A549 (cell line): ENCODE results near the gene BANF2. TPM values are rescaled to one million over a fixed set of nuclear protein-coding genes. Genes with fewer than 3 reads are reported as not detected.

Experiments
- ATAC-seq, 2 experiments: fragments of 200-7000 bp in 1 of 2; fragments of >200 bp in 1 of 2; cut with Nextera tagmentation in 1 of 2; cut with Tn5 transposase in 1 of 2; 3 replicates each; pipeline versions ENCODE4 v1.8.0 to v1.9.1; 2018 to 2020; ENCODE audit warnings: mild to moderate bottlenecking in 1 of 2, moderate library complexity in 1 of 2
- CTCF ChIA-PET: fragments of 300-600 bp; sonication (Branson Sonifier 250); formaldehyde crosslinking; extraction: SDS; loops from one replicate; lab custom pipeline; 2021; ENCODE audit warnings: antibody characterized with exemption, inconsistent platforms; lab: Yijun Ruan, JAX
- POLR2A ChIA-PET: fragments of 350-600 bp; formaldehyde crosslinking; extraction: SDS; loops from one replicate; lab custom pipeline; 2021; ENCODE audit warnings: antibody characterized with exemption, inconsistent platforms; lab: Yijun Ruan, JAX
- DNase-seq, 2 experiments: peaks; one replicate each; pipeline versions ENCODE4 v3.0.0 to v3.0.0-alpha.2; 2011 to 2016; ENCODE audit warnings: low read depth in 1 of 2, low spot score in 1 of 2
- FAIRE-seq: peaks from 2 replicates; lab custom pipeline; 2011; peaks lifted over from hg19 to GRCh38; lab: Jason Lieb, UNC
- H3K27ac ChIP-seq, 2 experiments: fragments of >200 bp; sonication (Bioruptor Twin); formaldehyde crosslinking; 3 replicates each; pipeline ENCODE4 v1.5.1; 2016 to 2017
- H3K4me1 ChIP-seq: fragments of >200 bp; sonication (Bioruptor Twin); formaldehyde crosslinking; 3 replicates; pipeline ENCODE4 v1.6.1; 2016
- H3K4me2 ChIP-seq: fragments of >200 bp; sonication (Bioruptor Twin); formaldehyde crosslinking; 3 replicates; pipeline ENCODE4 v1.6.1; 2016
- H3K4me3 ChIP-seq: fragments of >200 bp; sonication (Bioruptor Twin); formaldehyde crosslinking; 3 replicates; pipeline ENCODE4 v1.5.1; 2016
- H3K9me3 ChIP-seq: fragments of >200 bp; sonication (Bioruptor Twin); formaldehyde crosslinking; 3 replicates; pipeline ENCODE4 v1.6.1; 2016
- BHLHE40 ChIP-seq: IDR thresholded peaks from 2 replicates; pipeline ENCODE4 v1.6.1; 2012; ENCODE audit warnings: low read depth, low read length, inconsistent platforms
- CBX8 ChIP-seq: fragments of 200-600 bp; sonication (generic); IDR thresholded peaks from 2 replicates; pipeline ENCODE4 v1.6.1; 2016
- CEBPB ChIP-seq, 2 experiments: fragments of >200 bp in 1 of 2; sonication (Bioruptor Twin) in 1 of 2; formaldehyde crosslinking in 1 of 2; IDR thresholded peaks; 2 replicates each; pipeline ENCODE4 v1.6.1; 2012 to 2016
- CHD4 ChIP-seq: fragments of 200-600 bp; sonication (generic); IDR thresholded peaks from 2 replicates; pipeline ENCODE4 v1.6.1; 2016; ENCODE audit warnings: antibody characterized with exemption, mild to moderate bottlenecking, borderline replicate concordance
- E2F6 ChIP-seq: IDR thresholded peaks from 2 replicates; pipeline ENCODE4 v1.6.1; 2012; ENCODE audit warnings: low read depth, borderline replicate concordance
- EP300 ChIP-seq, 2 experiments: fragments of >200 bp; sonication (Bioruptor Twin); formaldehyde crosslinking; IDR thresholded peaks; 2 replicates in 1 of 2; 3 replicates in 1 of 2; pipeline ENCODE4 v1.6.1; 2016 to 2017
- FOXS1 ChIP-seq: fragments of 250-450 bp; sonication (Bioruptor Pico); IDR thresholded peaks from 2 replicates; pipeline ENCODE4 v1.5.0; 2020; ENCODE audit warnings: mild to moderate bottlenecking, moderate library complexity
- GATA3 ChIP-seq: IDR thresholded peaks from 2 replicates; pipeline ENCODE4 v1.6.1; 2012; ENCODE audit warnings: borderline replicate concordance
- HDAC2 ChIP-seq: fragments of 200-600 bp; sonication (generic); IDR thresholded peaks from 2 replicates; pipeline ENCODE4 v1.6.1; 2016
- NFE2L2 ChIP-seq: fragments of 150-350 bp; conservative IDR thresholded peaks from 2 replicates; pipeline ENCODE4 v1.6.1; 2014; ENCODE audit warnings: low read length
- PHF8 ChIP-seq: fragments of 200-600 bp; sonication (generic); IDR thresholded peaks from 2 replicates; pipeline ENCODE4 v1.6.1; 2016; ENCODE audit warnings: low read depth, mild to moderate bottlenecking, antibody characterized with exemption, moderate library complexity, borderline replicate concordance
- POLR2A ChIP-seq: IDR thresholded peaks from 2 replicates; pipeline ENCODE4 v1.6.1; 2012; ENCODE audit warnings: mild to moderate bottlenecking, low read length
- RCOR1 ChIP-seq: fragments of 150-350 bp; IDR thresholded peaks from 2 replicates; pipeline ENCODE4 v1.6.1; 2014; ENCODE audit warnings: antibody characterized with exemption, low read length, low read depth
- SMC3 ChIP-seq: fragments of >200 bp; sonication (Bioruptor Twin); formaldehyde crosslinking; IDR thresholded peaks from 3 replicates; pipeline ENCODE4 v1.6.1; 2018; ENCODE audit warnings: inconsistent platforms
- SREBF2 ChIP-seq: fragments of 450-650 bp; IDR thresholded peaks from 2 replicates; pipeline ENCODE4 v1.6.1; 2014; ENCODE audit warnings: mild to moderate bottlenecking, moderate library complexity
- TFCP2L1 ChIP-seq: fragments of 250-450 bp; sonication (Bioruptor Pico); IDR thresholded peaks from 2 replicates; pipeline ENCODE4 v1.5.0; 2021; ENCODE audit warnings: mild to moderate bottlenecking
- USF2 ChIP-seq: fragments of 450-650 bp; IDR thresholded peaks from 2 replicates; pipeline ENCODE4 v1.6.1; 2014; ENCODE audit warnings: antibody characterized with exemption
- ZC3H11A ChIP-seq: fragments of 450-650 bp; IDR thresholded peaks from 2 replicates; pipeline ENCODE4 v1.6.1; 2014; ENCODE audit warnings: antibody characterized with exemption, mild to moderate bottlenecking
- ZNF302 ChIP-seq: fragments of 250-450 bp; sonication (Bioruptor Pico); IDR thresholded peaks from 2 replicates; pipeline ENCODE4 v1.9.0; 2021; ENCODE audit warnings: inconsistent platforms, mild to moderate bottlenecking, moderate library complexity
- ZSCAN20 ChIP-seq: fragments of 250-450 bp; sonication (Bioruptor Pico); IDR thresholded peaks from 2 replicates; pipeline ENCODE4 v1.8.0; 2022; ENCODE audit warnings: mild to moderate bottlenecking, moderate library complexity
- WGBS: methylation state at CpG from one replicate; pipeline ENCODE4 v1.1.6; 2017; ENCODE audit errors: missing lambda C conversion rate; 5-methylcytosine and 5-hydroxymethylcytosine counted together
- polyA plus RNA-seq, 4 experiments: library from polyadenylated mRNA; depleted of rRNA in 3 of 4; stranded (reverse); fragments of >200 nt; fragmentation: RNase III in 1 of 4; extraction: RNeasy Plus Mini Kit Qiagen cat#74134 plus additional on column Dnase treatment in 1 of 4; gene quantifications; 2 replicates in 3 of 4; 3 replicates in 1 of 4; pipeline ENCODE4 v1.2.3, GENCODE V29; 2011 to 2017
- TF ChIP-seq, protein P1 (sequence below): fragments of 250-450 bp; sonication (Bioruptor Pico); IDR thresholded peaks from 2 replicates; pipeline ENCODE4 v1.5.0; 2021; ENCODE audit warnings: mild to moderate bottlenecking, moderate library complexity, borderline replicate concordance
- TF ChIP-seq, protein P2 (sequence below): IDR thresholded peaks from 2 replicates; pipeline ENCODE4 v1.6.1; 2012
- TF ChIP-seq, protein P3 (sequence below): IDR thresholded peaks from 2 replicates; pipeline ENCODE4 v1.6.1; 2012
- TF ChIP-seq, protein P4 (sequence below): fragments of 250-450 bp; sonication (Bioruptor Pico); IDR thresholded peaks from 2 replicates; pipeline ENCODE4 v1.5.0; 2020; ENCODE audit warnings: low read depth, mild to moderate bottlenecking, moderate library complexity

Gene BANF2
- polyA plus RNA-seq, 2 of the 4 experiments (the other 2 are of a cell fraction) = not detected

GRCh38 chr20:17748279-17748678 is 48.5 kb downstream of the BANF2 start:
- CTCF ChIA-PET = interaction anchor here (1.1 kb wide), 1 partner anchor 13 kb away, joined by 3 read pairs; no protein-coding TSS in a partner anchor
- POLR2A ChIA-PET = interaction anchor here (0.6 kb wide), 1 partner anchor 40 kb away, joined by 3 read pairs; no protein-coding TSS in a partner anchor
- H3K9me3 ChIP-seq = no peaks in the 10 kb centered on the region
- no peak overlapping the region for H3K4me2 ChIP-seq
- no peak overlapping the region for H3K4me3 ChIP-seq
- TF ChIP-seq NFE2L2 (no peak), POLR2A (no peak), ZC3H11A (no peak), CHD4 (no peak), USF2 (no peak), E2F6 (no peak), RCOR1 (no peak), CEBPB (IDR thresholded peaks at IDR 0.05) (no peak), BHLHE40 (no peak), CBX8 (no peak), ZSCAN20 (CRISPR knock-in tag) (no peak), SMC3 (no peak), TFCP2L1 (CRISPR knock-in tag) (no peak), EP300 (IDR thresholded peaks at IDR 0.05) (no peak)
- TF ChIP-seq, protein P1, sequence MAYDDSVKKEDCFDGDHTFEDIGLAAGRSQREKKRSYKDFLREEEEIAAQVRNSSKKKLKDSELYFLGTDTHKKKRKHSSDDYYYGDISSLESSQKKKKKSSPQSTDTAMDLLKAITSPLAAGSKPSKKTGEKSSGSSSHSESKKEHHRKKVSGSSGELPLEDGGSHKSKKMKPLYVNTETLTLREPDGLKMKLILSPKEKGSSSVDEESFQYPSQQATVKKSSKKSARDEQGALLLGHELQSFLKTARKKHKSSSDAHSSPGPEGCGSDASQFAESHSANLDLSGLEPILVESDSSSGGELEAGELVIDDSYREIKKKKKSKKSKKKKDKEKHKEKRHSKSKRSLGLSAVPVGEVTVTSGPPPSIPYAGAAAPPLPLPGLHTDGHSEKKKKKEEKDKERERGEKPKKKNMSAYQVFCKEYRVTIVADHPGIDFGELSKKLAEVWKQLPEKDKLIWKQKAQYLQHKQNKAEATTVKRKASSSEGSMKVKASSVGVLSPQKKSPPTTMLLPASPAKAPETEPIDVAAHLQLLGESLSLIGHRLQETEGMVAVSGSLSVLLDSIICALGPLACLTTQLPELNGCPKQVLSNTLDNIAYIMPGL (CRISPR knock-in tag) = no peak
- WGBS = 51% methylated on average over 5 of the region's 5 CpGs
- FAIRE-seq (no peak), ATAC-seq (no peak), DNase-seq (no peak)
- H3K27ac ChIP-seq = no peak overlapping the region
- peaks cover 6% of the 10 kb centered on the region for H3K4me1 ChIP-seq

DNA sequence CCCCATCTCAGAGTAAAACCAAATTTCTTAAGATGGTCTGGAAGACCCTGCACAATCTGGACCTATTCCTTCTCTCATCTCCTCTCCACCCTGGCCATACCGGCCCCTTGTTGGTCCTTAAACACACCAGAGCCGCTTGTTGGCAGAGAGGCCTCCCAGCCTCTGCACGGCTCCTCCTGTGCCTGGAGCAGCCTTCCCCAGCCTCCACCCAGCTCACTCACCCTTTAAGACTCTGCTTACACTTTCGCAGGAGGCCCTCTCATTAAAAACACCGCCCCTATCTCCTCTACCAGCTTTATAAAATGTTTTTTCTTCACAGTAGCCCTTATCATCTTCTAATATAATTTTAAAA is 49.8 kb downstream of the BANF2 start:
- H3K9me3 ChIP-seq = no peaks in the 10 kb centered on the region
- FAIRE-seq (no peak), ATAC-seq (no peak)
- WGBS = 77% methylated on average over 5 of the region's 5 CpGs
- H3K4me1 ChIP-seq = peaks cover 6% of the 10 kb centered on the region
- H3K4me2 ChIP-seq = no peak overlapping the region
- no peak for TF ChIP-seq EP300 (IDR thresholded peaks at IDR 0.05)
- TF ChIP-seq GATA3 = no peak
- TF ChIP-seq SREBF2 = no peak
- no peak for TF ChIP-seq ZNF302
- TF ChIP-seq, protein P2, sequence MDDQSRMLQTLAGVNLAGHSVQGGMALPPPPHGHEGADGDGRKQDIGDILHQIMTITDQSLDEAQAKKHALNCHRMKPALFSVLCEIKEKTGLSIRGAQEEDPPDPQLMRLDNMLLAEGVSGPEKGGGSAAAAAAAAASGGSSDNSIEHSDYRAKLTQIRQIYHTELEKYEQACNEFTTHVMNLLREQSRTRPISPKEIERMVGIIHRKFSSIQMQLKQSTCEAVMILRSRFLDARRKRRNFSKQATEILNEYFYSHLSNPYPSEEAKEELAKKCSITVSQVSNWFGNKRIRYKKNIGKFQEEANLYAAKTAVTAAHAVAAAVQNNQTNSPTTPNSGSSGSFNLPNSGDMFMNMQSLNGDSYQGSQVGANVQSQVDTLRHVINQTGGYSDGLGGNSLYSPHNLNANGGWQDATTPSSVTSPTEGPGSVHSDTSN = no peak
- TF ChIP-seq HDAC2 = no peak
- TF ChIP-seq CEBPB (IDR thresholded peaks at IDR 0.05) = no peak
- TF ChIP-seq PHF8 = no peak
- TF ChIP-seq, protein P3, sequence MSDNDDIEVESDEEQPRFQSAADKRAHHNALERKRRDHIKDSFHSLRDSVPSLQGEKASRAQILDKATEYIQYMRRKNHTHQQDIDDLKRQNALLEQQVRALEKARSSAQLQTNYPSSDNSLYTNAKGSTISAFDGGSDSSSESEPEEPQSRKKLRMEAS = no peak
- TF ChIP-seq, protein P4, sequence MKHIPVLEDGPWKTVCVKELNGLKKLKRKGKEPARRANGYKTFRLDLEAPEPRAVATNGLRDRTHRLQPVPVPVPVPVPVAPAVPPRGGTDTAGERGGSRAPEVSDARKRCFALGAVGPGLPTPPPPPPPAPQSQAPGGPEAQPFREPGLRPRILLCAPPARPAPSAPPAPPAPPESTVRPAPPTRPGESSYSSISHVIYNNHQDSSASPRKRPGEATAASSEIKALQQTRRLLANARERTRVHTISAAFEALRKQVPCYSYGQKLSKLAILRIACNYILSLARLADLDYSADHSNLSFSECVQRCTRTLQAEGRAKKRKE (CRISPR knock-in tag) = no peak
- TF ChIP-seq FOXS1 (CRISPR knock-in tag) = no peak
- TF ChIP-seq POLR2A = no peak
- TF ChIP-seq, all 56 proteins: peak for 0
- H3K4me3 ChIP-seq = no peak overlapping the region
- ChIA-PET CTCF (interaction anchor here (0.7 to 1.4 kb wide), 3 partner anchors 11 to 119 kb away, joined by 3 to 5 read pairs (median 3); no protein-coding TSS in a partner anchor), POLR2A (interaction anchor here (0.6 kb wide), 1 partner anchor 391 kb away, joined by 3 read pairs; no protein-coding TSS in a partner anchor)
- DNase-seq = no peak
- H3K27ac ChIP-seq = no peak overlapping the region
